CD14-positive monocyte (primary cell): Measurements from ENCODE around the gene HSFX2. TPM values are rescaled to one million over a fixed set of nuclear protein-coding genes. Genes with fewer than 3 reads are reported as not detected.
"Not testable (repeated sequence)": the region's sequence is repeated elsewhere in the genome, so short reads cannot be mapped to it uniquely, and the experiment has no call there.

Experiments
- DNase-seq, 3 donors: peaks; one replicate each; pipeline ENCODE4 v3.0.0-alpha.2; 2011 to 2022
- H2AFZ ChIP-seq: 2 replicates; pipeline ENCODE4 v1.6.0; 2012; ENCODE audit warnings: mild to moderate bottlenecking, low read depth, low read length, inconsistent platforms; ENCODE audit not compliant: insufficient read depth, poor library complexity, severe bottlenecking
- H3K27ac ChIP-seq, 2 donors: 1 replicate in 1 of 2; 2 replicates in 1 of 2; pipeline ENCODE4 v1.5.1; 2012 to 2013; ENCODE audit warnings: low read length in 2 of 2, control low read depth in 1 of 2, inconsistent platforms in 1 of 2, low read depth in 1 of 2, mild to moderate bottlenecking in 1 of 2
- H3K27me3 ChIP-seq, 2 donors: one replicate each; pipeline versions ENCODE4 v1.6.0 to v1.6.1; 2011 to 2013; ENCODE audit warnings: low read length in 2 of 2; ENCODE audit not compliant: control insufficient read depth in 2 of 2, insufficient read depth in 2 of 2
- H3K36me3 ChIP-seq, 2 donors: replicated peaks in 1 of 2; 1 replicate in 1 of 2; 2 replicates in 1 of 2; pipeline versions ENCODE4 v1.5.1 to v1.6.1; 2012 to 2013; ENCODE audit warnings: low read length in 2 of 2, control low read depth in 1 of 2, inconsistent platforms in 1 of 2, mild to moderate bottlenecking in 1 of 2; ENCODE audit not compliant: insufficient read depth in 2 of 2, control insufficient read depth in 1 of 2
- H3K4me1 ChIP-seq, 2 donors: 1 replicate in 1 of 2; 2 replicates in 1 of 2; pipeline versions ENCODE4 v1.5.1 to v1.6.1; 2012 to 2013; ENCODE audit warnings: low read length in 2 of 2, control low read depth in 1 of 2, inconsistent platforms in 1 of 2, mild to moderate bottlenecking in 1 of 2, moderate library complexity in 1 of 2; ENCODE audit not compliant: insufficient read depth in 2 of 2, control insufficient read depth in 1 of 2
- H3K4me2 ChIP-seq: replicated peaks from 2 replicates; pipeline ENCODE3; 2012; ENCODE audit warnings: low read length, moderate library complexity, mild to moderate bottlenecking; ENCODE audit not compliant: poor library complexity, severe bottlenecking; ENCODE audit errors: extremely low read depth
- H3K4me3 ChIP-seq, 3 experiments: fragments of 200-600 bp in 1 of 3; sonication (generic) in 1 of 3; replicated peaks in 1 of 3; 1 replicate in 2 of 3; 2 replicates in 1 of 3; pipeline ENCODE4 v1.5.1; 2011 to 2013; ENCODE audit warnings: low read length in 3 of 3, mild to moderate bottlenecking in 3 of 3, control low read depth in 2 of 3, low read depth in 2 of 3, inconsistent platforms in 1 of 3, moderate library complexity in 1 of 3
- H3K79me2 ChIP-seq: 2 replicates; pipeline ENCODE4 v1.6.0; 2012; ENCODE audit warnings: mild to moderate bottlenecking, control low read depth, inconsistent platforms, low read length, moderate library complexity; ENCODE audit not compliant: insufficient read depth
- H3K9ac ChIP-seq: 2 replicates; pipeline ENCODE4 v1.6.0; 2017; ENCODE audit warnings: low read length, mild to moderate bottlenecking; ENCODE audit not compliant: insufficient read depth, poor library complexity, severe bottlenecking
- H3K9me3 ChIP-seq, 2 donors: replicated peaks in 1 of 2; 1 replicate in 1 of 2; 2 replicates in 1 of 2; pipeline versions ENCODE4 v1.5.1 to v1.6.1; 2012 to 2013; ENCODE audit warnings: low read length in 2 of 2, control low read depth in 1 of 2; ENCODE audit not compliant: control insufficient read depth in 1 of 2, insufficient read depth in 1 of 2
- H4K20me1 ChIP-seq: 2 replicates; pipeline ENCODE4 v1.6.0; 2012; ENCODE audit warnings: mild to moderate bottlenecking, low read length, control low read depth, moderate library complexity; ENCODE audit not compliant: insufficient read depth
- H3K27ac Mint-ChIP-seq, 7 donors: one replicate each; pipeline ENCODE4 v1.8.0; 2020; ENCODE audit warnings: mild to moderate bottlenecking in 7 of 7, mixed read lengths in 7 of 7, moderate library complexity in 6 of 7, inconsistent platforms in 2 of 7
- H3K27me3 Mint-ChIP-seq, 3 donors: one replicate each; pipeline ENCODE4 v1.8.0; 2021 to 2022; ENCODE audit warnings: low read depth in 3 of 3, mild to moderate bottlenecking in 3 of 3, mixed read lengths in 3 of 3, moderate library complexity in 3 of 3, inconsistent platforms in 1 of 3
- H3K36me3 Mint-ChIP-seq, 2 donors: one replicate each; pipeline ENCODE4 v1.8.0; 2020; ENCODE audit warnings: mixed read lengths in 2 of 2, inconsistent platforms in 1 of 2, mild to moderate bottlenecking in 1 of 2
- H3K4me1 Mint-ChIP-seq: one replicate; pipeline ENCODE4 v1.8.0; 2020; ENCODE audit warnings: mild to moderate bottlenecking, mixed read lengths
- H3K4me3 Mint-ChIP-seq, 2 donors: one replicate each; pipeline ENCODE4 v1.8.0; 2020; ENCODE audit warnings: mild to moderate bottlenecking in 2 of 2, mixed read lengths in 2 of 2, moderate library complexity in 1 of 2
- H3K9me3 Mint-ChIP-seq, 7 donors: one replicate each; pipeline ENCODE4 v1.8.0; 2020 to 2022; ENCODE audit warnings: mixed read lengths in 7 of 7, mild to moderate bottlenecking in 6 of 7, moderate library complexity in 6 of 7, inconsistent platforms in 2 of 7
- WGBS: methylation state at CpG from one replicate; pipeline ENCODE4 v1.1.5; 2013; ENCODE audit warnings: missing lambda C conversion rate; ENCODE audit not compliant: insufficient coverage; 5-methylcytosine and 5-hydroxymethylcytosine counted together
- intact Hi-C, 2 donors: fragments of 100-400 bp; cut with micrococcal nuclease; formaldehyde crosslinking; loops; one replicate each; pipeline versions ENCODE4 v1.15.0 to v1.15.1; 2023
- polyA plus RNA-seq, 3 donors: library from polyadenylated mRNA; depleted of rRNA in 1 of 3; unstranded in 2 of 3; stranded (reverse) in 1 of 3; fragments of 300-500 nt in 2 of 3; fragments of >200 nt in 1 of 3; fragmentation: Illumina TruSeq in 2 of 3; gene quantifications; 1 replicate in 2 of 3; 2 replicates in 1 of 3; pipeline ENCODE4 v1.2.3, GENCODE V29; 2012 to 2021
- TF ChIP-seq, protein P1 (sequence below): fragments of 200-600 bp; IDR thresholded peaks from one replicate; pipeline ENCODE4 v1.8.0; 2022; ENCODE audit warnings: antibody characterized with exemption, mild to moderate bottlenecking

Gene HSFX2
- polyA plus RNA-seq, 3 donors = 0.11 TPM; not detected in 2

DNA sequence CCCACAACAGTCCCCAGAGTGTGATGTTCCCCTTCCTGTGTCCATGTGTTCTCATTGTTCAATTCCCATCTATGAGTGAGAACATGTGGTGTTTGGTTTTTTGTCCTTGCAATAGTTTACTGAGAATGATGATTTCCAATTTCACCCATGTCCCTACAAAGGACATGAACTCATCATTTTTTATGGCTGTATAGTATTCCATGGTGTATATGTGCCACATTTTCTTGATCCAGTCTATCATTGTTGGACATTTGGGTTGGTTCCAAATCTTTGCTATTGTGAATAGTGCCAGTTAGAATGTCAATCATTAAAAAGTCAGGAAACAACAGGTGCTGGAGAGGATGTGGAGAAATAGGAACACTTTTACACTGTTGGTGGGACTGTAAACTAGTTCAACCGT, 24.5 kb upstream of the HSFX2 start:
- DNase-seq, H3K27me3 ChIP-seq, H3K9me3 ChIP-seq, H3K27ac Mint-ChIP-seq, H2AFZ ChIP-seq, H3K9ac ChIP-seq, H3K9me3 Mint-ChIP-seq, H3K36me3 Mint-ChIP-seq, H3K4me3 Mint-ChIP-seq, H3K36me3 ChIP-seq, H3K4me3 ChIP-seq, H3K27ac ChIP-seq, H3K4me1 ChIP-seq, H3K4me2 ChIP-seq, H3K4me1 Mint-ChIP-seq, H3K27me3 Mint-ChIP-seq, intact Hi-C loops: not testable (repeated sequence)
- no CpG with 5 or more reads among the region's 1 CpG for WGBS
- peaks cover 34% of the 10 kb centered on the region for H4K20me1 ChIP-seq
- peaks cover 10% of the 10 kb centered on the region for H3K79me2 ChIP-seq

DNA sequence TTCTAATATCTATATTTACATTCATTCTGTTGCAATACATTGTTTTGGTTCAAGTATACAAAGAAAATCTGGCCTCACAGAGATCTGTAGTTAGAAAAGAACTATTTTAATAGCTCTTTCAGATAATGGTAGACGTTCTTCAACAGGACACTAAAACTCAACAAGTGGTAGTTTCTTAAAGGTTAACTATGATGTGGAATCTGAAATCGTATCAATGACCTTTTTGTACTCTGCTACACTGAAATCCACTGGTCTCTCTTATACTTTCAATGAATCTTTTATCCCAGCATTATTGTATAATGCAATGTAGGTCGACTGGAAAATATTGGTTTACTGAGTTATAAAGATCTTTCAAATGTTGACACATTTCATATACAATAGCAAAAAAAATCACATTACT, 23.8 kb upstream of the HSFX2 start:
- no CpG with 5 or more reads among the region's 3 CpGs for WGBS
- Histone ChIP-seq H4K20me1 (peaks cover 34% of the 10 kb centered on the region), H3K27me3 (no peaks in the 10 kb centered on the region), H3K9me3 (no peaks in the 10 kb centered on the region), H3K79me2 (peaks cover 5% of the 10 kb centered on the region), H3K36me3 (no peaks in the 10 kb centered on the region), H2AFZ (no peak overlapping the region), H3K4me1 (no peaks in the 10 kb centered on the region), H3K4me3 (no peak overlapping the region), H3K4me2 (no peak overlapping the region), H3K27ac (no peak overlapping the region), H3K9ac (no peak overlapping the region)
- Mint-ChIP-seq H3K27ac (no peak overlapping the region), H3K4me3 (no peak overlapping the region), H3K36me3 (no peaks in the 10 kb centered on the region), H3K9me3 (no peaks in the 10 kb centered on the region), H3K27me3 (no peaks in the 10 kb centered on the region), H3K4me1 (no peaks in the 10 kb centered on the region)
- TF ChIP-seq, protein P1, sequence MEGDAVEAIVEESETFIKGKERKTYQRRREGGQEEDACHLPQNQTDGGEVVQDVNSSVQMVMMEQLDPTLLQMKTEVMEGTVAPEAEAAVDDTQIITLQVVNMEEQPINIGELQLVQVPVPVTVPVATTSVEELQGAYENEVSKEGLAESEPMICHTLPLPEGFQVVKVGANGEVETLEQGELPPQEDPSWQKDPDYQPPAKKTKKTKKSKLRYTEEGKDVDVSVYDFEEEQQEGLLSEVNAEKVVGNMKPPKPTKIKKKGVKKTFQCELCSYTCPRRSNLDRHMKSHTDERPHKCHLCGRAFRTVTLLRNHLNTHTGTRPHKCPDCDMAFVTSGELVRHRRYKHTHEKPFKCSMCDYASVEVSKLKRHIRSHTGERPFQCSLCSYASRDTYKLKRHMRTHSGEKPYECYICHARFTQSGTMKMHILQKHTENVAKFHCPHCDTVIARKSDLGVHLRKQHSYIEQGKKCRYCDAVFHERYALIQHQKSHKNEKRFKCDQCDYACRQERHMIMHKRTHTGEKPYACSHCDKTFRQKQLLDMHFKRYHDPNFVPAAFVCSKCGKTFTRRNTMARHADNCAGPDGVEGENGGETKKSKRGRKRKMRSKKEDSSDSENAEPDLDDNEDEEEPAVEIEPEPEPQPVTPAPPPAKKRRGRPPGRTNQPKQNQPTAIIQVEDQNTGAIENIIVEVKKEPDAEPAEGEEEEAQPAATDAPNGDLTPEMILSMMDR = no peak
- intact Hi-C loops = no loop called here
- no peak for DNase-seq
